GM12878 (cell line): Measurements from ENCODE around the gene GPALPP1. TPM values are rescaled to one million over a fixed set of nuclear protein-coding genes. Genes with fewer than 3 reads are reported as not detected.

ENCODE experiments used
- PAX8 ChIP-seq: fragments of 450-650 bp; IDR thresholded peaks from 2 replicates; pipeline ENCODE4 v1.6.1; 2017; ENCODE audit warnings: mild to moderate bottlenecking, moderate library complexity
- WRNIP1 ChIP-seq: IDR thresholded peaks from 2 replicates; pipeline ENCODE4 v1.6.1; 2011; ENCODE audit warnings: low read depth, low read length, improper control_type of control experiment, borderline replicate concordance
- polyA plus RNA-seq, 11 experiments: library from polyadenylated mRNA; depleted of rRNA in 4 of 11; unstranded in 6 of 11; stranded (reverse) in 5 of 11; fragments of >200 nt; fragmentation: Nextera tagmentation in 4 of 11; fragmentation: Illumina TruSeq in 1 of 11; extraction: Ambion mirVana in 4 of 11; extraction: Trizol in 1 of 11; gene quantifications; 1 replicate in 1 of 11; 2 replicates in 10 of 11; pipeline versions ENCODE4 v1.2.1 to v1.2.3, GENCODE V29; 2011 to 2016; ENCODE audit warnings: inconsistent platforms in 2 of 11, missing spikeins in 2 of 11, low read depth in 1 of 11
- total RNA-seq, 4 experiments: library from RNA; depleted of rRNA in 3 of 4; stranded (reverse); fragments of >200 nt in 3 of 4; fragmentation: Illumina TruSeq in 1 of 4; extraction: Trizol in 1 of 4; gene quantifications; 2 replicates each; pipeline versions ENCODE4 v1.2.1 to v1.2.3, GENCODE V29; 2013 to 2021
- TF ChIP-seq, protein P1 (sequence below): fragments of 450-650 bp; IDR thresholded peaks from 2 replicates; pipeline ENCODE4 v1.6.1; 2016; ENCODE audit warnings: mild to moderate bottlenecking, moderate library complexity, borderline replicate concordance
- TF ChIP-seq, protein P2 (sequence below): fragments of 450-650 bp; IDR thresholded peaks from 2 replicates; pipeline ENCODE4 v1.6.1; 2017; ENCODE audit warnings: mild to moderate bottlenecking, moderate library complexity

The GPALPP1 gene
- total and polyA plus RNA-seq, 10 of the 15 experiments (the other 5 are each of a cell fraction or from before 2014, with no cell fraction given), result 14.2 to 32.4 (median 27.9) TPM

DNA sequence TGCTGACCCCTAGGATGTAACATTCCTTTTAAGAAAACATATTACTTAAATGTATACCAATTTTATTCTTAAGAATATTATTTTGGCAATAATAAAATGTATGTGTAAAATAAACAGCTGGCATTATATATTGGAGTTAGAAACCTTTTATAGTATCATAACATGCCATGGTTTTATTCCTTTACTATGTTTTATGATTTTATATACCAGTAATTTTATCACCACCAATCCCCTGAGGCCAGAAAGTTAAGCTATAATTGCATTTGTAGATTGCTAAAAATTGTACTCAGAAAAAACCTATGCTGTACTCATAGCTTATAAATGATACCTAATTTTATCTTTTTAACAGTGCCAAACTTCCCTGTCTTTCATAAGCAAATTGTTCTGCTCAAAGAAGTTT, 17.9 kb downstream of the GPALPP1 start (continued):
- TF ChIP-seq, protein P1, sequence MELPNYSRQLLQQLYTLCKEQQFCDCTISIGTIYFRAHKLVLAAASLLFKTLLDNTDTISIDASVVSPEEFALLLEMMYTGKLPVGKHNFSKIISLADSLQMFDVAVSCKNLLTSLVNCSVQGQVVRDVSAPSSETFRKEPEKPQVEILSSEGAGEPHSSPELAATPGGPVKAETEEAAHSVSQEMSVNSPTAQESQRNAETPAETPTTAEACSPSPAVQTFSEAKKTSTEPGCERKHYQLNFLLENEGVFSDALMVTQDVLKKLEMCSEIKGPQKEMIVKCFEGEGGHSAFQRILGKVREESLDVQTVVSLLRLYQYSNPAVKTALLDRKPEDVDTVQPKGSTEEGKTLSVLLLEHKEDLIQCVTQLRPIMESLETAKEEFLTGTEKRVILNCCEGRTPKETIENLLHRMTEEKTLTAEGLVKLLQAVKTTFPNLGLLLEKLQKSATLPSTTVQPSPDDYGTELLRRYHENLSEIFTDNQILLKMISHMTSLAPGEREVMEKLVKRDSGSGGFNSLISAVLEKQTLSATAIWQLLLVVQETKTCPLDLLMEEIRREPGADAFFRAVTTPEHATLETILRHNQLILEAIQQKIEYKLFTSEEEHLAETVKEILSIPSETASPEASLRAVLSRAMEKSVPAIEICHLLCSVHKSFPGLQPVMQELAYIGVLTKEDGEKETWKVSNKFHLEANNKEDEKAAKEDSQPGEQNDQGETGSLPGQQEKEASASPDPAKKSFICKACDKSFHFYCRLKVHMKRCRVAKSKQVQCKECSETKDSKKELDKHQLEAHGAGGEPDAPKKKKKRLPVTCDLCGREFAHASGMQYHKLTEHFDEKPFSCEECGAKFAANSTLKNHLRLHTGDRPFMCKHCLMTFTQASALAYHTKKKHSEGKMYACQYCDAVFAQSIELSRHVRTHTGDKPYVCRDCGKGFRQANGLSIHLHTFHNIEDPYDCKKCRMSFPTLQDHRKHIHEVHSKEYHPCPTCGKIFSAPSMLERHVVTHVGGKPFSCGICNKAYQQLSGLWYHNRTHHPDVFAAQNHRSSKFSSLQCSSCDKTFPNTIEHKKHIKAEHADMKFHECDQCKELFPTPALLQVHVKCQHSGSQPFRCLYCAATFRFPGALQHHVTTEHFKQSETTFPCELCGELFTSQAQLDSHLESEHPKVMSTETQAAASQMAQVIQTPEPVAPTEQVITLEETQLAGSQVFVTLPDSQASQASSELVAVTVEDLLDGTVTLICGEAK, result no peak
- TF ChIP-seq PAX8, result no peak
- TF ChIP-seq, protein P2, sequence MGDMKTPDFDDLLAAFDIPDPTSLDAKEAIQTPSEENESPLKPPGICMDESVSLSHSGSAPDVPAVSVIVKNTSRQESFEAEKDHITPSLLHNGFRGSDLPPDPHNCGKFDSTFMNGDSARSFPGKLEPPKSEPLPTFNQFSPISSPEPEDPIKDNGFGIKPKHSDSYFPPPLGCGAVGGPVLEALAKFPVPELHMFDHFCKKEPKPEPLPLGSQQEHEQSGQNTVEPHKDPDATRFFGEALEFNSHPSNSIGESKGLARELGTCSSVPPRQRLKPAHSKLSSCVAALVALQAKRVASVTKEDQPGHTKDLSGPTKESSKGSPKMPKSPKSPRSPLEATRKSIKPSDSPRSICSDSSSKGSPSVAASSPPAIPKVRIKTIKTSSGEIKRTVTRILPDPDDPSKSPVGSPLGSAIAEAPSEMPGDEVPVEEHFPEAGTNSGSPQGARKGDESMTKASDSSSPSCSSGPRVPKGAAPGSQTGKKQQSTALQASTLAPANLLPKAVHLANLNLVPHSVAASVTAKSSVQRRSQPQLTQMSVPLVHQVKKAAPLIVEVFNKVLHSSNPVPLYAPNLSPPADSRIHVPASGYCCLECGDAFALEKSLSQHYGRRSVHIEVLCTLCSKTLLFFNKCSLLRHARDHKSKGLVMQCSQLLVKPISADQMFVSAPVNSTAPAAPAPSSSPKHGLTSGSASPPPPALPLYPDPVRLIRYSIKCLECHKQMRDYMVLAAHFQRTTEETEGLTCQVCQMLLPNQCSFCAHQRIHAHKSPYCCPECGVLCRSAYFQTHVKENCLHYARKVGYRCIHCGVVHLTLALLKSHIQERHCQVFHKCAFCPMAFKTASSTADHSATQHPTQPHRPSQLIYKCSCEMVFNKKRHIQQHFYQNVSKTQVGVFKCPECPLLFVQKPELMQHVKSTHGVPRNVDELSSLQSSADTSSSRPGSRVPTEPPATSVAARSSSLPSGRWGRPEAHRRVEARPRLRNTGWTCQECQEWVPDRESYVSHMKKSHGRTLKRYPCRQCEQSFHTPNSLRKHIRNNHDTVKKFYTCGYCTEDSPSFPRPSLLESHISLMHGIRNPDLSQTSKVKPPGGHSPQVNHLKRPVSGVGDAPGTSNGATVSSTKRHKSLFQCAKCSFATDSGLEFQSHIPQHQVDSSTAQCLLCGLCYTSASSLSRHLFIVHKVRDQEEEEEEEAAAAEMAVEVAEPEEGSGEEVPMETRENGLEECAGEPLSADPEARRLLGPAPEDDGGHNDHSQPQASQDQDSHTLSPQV, result no peak
- TF ChIP-seq WRNIP1, result no peak
- TF ChIP-seq, all 136 proteins: peak for 0
